NCI-H1092 treated with DMSO at 0.1 percent for 48 hours (cell line): ENCODE results near the gene AURKA.
"Not testable (repeated sequence)": the region's sequence is repeated elsewhere in the genome, so short reads cannot be mapped to it uniquely, and the experiment has no call there.

Source experiments
- DNase-seq: peaks from one replicate; lab custom pipeline; 2025; lab: John Stamatoyannopoulos, UW

Gene AURKA

DNA sequence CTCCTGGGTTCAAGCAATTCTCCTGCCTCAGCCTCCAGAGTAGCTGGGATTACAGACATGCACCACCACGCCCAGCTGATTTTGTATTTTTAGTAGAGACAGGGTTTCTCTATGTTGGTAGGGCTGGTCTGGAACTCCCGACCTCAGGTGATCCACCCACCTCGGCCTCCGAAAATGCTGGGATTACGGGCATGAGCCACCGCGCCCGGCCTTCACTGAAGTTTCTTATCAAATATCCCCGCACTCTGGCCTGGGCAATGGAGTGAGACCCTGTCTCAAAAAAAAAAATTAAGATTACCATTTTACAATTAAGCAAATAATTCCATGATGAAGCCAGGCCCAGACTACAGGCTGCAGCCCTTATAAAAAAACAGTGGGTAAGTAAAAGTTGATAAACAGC, 1.6 kb downstream of the AURKA start:
- DNase-seq: not testable (repeated sequence)

DNA sequence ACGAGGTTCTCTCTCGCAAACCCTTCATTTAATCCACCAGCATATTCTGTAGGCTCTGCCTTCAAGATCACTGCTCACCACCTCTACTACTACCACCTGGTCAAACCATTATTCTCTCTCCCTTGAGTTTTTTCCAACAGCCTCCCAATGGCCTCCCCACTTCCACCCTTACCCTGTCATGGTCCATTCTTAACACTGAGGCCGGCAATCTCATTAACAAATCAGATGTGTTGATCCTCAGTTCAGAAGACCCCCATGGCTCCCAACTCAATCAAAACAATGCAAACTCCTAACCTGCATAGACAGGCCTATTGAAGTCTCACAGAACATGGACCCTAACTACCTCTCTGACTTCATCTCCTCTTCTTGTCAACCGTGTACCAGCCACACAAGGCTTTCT, 2.2 kb downstream of the AURKA start:
- no peak for DNase-seq

DNA sequence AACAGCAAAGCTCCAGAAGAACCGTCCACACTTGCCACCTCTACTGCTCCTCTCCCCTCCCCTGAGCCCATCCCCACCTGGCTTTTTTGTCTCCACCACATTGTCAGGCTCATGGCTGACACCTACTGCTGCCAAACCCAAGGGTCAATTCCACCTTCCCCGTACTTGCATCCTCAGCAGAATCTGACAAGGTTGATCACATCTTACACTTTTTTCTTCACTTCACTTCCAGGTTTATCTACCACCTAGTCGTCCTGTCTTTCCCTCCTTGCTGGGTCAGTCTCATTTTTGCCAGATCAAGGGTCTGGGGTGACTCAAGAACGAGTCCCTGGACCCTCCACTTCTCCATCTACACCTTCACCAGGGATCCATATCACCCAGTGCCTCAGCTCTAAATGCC, 3.1 kb downstream of the AURKA start:
- no peak for DNase-seq

DNA sequence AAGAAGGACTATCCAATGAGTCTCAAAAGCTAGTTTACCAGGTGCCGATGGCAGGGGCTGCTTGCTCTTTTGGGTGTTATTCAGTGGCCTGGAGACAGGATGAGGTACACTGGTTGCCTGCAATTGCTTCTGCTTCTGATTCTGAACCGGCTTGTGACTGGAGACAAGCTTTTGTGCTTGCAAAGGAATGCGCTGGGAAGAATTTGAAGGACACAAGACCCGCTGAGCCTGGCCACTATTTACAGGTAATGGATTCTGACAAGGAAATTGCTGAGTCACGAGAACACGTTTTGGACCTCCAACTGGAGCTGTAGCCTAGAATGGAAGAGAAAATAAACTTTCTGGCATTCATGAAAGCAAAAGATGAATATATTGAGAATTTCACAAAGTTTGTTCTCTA, 5.8 kb downstream of the AURKA start:
- no peak for DNase-seq

DNA sequence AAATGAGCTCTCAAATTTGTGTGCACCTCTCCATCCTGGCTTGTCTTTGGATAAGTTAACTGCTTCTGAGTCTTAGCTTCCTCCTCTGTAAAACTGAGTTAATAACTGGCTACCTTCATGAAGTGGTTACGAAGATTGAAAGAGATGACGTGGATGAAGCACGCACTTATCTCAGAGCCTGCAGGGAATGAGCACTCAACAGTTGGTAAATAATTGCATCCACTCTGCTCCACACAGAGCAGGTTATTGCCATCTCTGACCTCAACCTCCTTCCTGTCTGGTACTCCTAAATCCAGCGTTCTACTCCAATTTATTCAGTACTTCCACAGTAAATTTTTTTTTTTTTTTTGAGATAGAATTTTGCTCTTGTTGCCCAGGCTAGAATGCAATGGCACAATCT, 6.9 kb downstream of the AURKA start:
- no peak for DNase-seq

- no peak for DNase-seq
Observed at GRCh38 chr20:56383334-56383733, 8.7 kb downstream of the AURKA start.

- no peak for DNase-seq
Observed at GRCh38 chr20:56382696-56383095, 9.3 kb downstream of the AURKA start.

DNA sequence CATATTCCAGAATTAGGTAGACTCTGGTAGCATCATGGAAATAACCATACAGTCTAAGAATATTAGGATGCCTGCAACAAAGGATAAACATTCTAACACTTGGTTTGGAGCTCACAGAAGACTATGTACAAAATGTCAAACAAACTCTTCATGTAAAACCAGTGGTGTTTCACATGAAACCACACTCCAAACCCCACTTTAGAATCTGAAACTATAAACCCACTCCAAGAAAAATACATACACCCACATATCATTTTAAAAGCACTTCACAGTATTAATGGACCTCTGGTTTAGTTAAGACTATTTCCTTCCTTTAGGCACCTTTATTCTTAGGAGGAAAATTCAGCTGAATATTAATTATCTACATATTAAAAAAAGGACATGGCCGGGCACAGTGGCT, 10.5 kb downstream of the AURKA start:
- no peak for DNase-seq

DNA sequence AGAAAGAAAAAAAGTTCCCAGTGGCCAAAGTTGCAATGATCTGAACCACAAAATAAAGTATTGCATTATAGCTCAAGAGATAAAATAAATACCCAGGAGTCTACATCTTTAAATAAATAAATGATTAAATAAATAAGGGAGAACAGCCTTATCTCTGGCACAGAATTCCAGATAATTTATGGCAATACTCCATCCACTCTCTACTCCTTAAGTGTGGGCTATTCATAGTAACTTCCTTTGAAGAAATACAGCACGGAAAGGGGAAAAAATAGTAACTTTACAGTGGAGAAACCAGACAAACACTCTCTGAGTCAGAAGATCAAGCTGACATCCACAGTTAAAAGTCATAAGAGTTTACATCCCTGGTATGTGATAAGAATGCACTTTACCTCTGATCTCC, 11.6 kb downstream of the AURKA start:
- no peak for DNase-seq

DNA sequence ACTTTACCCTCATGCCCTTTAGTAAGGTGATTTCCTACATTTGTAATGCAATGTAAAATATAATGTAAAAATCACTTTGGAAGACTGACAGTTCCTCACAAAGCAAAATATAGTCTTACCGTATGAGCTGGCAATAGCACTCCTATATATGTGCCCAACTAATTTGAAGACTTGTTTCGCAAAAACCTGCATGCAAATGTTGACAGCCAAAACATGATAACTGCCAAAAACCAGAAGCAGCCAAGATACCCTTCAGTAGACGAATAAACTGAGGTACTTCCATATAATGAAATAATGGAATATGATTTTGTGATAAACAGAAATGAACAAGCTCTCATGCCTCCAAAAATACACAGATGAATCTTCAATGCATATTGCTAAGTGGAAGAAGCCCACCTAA, 13.6 kb downstream of the AURKA start:
- DNase-seq: no peak

DNA sequence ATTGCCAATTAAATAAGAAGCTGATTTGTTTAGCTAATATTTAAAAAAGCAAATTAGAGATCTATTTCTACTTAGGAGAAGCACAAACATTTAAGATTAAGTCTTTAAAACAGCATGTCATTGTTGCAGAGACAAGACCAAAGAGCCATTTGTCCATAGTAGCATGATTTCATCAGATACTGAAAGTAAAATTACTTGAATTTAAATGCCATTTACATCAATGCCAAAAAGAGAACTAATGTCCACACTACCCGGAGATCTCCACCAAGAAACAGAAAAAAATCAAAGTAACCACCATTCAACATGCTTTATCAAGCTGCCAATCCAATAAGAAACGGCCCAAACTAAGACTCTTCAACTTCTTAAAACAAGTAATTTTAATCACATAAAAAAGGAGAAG, 15.7 kb downstream of the AURKA start:
- no peak for DNase-seq

DNA sequence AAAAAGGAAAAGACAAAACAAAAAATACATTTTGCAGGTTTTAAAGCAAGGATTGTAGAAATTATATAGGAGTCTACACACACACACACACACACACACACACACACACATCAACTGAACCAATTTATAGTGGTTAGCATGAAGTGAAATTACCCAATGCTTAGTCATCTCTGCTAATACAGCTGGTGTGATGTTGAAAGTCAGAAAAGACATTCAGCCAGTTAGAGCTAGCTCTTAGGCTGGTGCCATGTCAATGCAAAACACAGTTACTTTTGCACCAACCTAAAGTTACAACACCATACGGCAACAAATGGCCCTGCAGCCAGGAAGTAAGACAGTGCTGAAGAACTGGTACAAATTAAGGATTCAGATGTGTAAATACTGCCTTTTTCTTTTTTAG, 18.1 kb downstream of the AURKA start:
- no peak for DNase-seq

GRCh38 chr20:56372850-56373249, 19.2 kb downstream of the AURKA start:
- DNase-seq: no peak

DNA sequence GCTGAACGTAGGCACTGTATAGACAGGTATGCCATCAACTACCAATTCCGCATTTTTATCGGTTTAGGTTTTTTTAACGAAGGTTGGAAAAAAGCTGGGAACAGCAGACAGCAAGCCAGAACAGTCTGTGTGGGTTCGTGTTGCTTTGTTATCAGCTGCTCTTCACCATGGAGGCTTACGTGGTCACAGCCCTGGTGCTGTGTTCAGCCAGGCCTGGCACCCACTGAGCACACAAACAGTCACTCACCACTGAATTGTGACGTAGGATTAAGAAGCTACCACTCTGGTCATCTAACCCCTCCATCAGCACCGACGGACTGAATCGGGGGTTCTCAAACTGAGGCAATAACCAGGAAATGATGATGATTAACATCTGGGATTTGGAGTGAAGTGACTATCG, 20.0 kb downstream of the AURKA start:
- DNase-seq: no peak

- DNase-seq: no peak
Observed at GRCh38 chr20:56369179-56369578, 22.8 kb downstream of the AURKA start.

- DNase-seq: no peak
Observed at GRCh38 chr20:56368351-56369134, 23.5 kb downstream of the AURKA start.

- no peak for DNase-seq
Observed at GRCh38 chr20:56363491-56363890, 28.5 kb downstream of the AURKA start.

DNA sequence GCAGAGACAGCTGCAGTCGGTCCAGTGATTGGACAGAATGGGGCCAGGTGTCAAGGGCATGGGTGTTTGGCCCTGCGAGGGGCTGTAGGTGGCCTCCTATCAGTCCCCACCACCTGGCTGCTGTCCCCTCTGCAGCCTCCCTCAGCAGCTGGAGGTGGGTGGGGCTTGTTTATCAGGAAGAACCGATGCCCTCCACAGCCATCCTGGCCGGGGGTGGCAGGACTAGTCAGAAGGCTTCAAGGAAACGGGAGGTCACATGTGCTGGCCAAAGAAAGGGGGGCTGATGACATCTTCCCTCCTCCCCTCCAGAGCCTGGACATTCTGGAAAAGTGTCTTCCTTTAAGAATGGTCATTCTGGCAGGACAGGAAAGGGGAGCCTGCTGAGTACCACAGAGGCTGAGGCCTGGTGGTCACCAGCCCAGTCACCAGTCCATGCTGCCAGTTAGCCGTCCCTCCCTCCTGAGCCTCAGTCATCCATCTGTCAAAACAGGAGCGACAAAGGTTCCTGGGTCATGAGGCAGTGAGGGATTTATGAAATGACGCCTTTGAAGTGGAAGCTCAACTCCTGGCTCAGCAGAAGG, 29.1 kb downstream of the AURKA start:
- no peak for DNase-seq

DNA sequence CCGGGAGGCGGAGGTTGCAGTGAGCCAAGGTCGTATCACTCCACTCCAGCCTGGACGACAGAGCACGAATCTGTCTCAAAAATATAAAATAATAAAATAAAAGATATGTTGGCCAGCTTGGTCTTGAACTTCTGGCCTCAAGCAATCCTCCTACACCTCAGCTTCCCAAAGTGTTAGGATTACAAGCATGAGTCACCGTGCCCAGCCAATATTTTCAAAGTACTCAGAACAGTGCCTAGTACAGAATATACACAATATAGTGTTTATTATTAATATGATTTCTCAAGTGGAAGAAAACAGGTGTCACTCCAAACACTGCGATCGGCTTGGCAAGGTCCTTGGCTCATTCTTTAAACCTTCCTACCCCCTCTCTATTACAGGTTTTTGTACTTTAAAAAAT, 30.1 kb downstream of the AURKA start:
- no peak for DNase-seq

GRCh38 chr20:56360908-56361205, 31.2 kb downstream of the AURKA start:
- no peak for DNase-seq

GRCh38 chr20:56360133-56360907, 31.7 kb downstream of the AURKA start:
- DNase-seq: no peak

GRCh38 chr20:56359212-56360132, 32.5 kb downstream of the AURKA start:
- DNase-seq: no peak
